Tongue (tissue), 2 donors: ENCODE data around the gene EID1. TPM values are rescaled to one million over a fixed set of nuclear protein-coding genes. Genes with fewer than 3 reads are reported as not detected.
"Not testable (repeated sequence)": the region's sequence is repeated elsewhere in the genome, so short reads cannot be mapped to it uniquely, and the experiment has no call there.

ENCODE experiments used
- DNase-seq: peaks from one replicate; pipeline ENCODE4 v3.0.0-alpha.2; 2015
- total RNA-seq: library from RNA; depleted of rRNA; stranded (reverse); fragments of >200 nt; gene quantifications from one replicate; pipeline ENCODE4 v1.2.3, GENCODE V29; 2014

Gene EID1
- 240 TPM for total RNA-seq

GRCh38 chr15:48877630-48878595 is at the start of gene EID1:
Gene EID1 (plus strand): TSS chr15:48878134. CDS start chr15:48878177, 43 bp downstream.
- DNase-seq, result peak; percentile 98

GRCh38 chr15:48828471-48828870 is 49.5 kb upstream of the EID1 start:
- no peak for DNase-seq

GRCh38 chr15:48828906-48829305 is 49.0 kb upstream of the EID1 start:
- peak; percentile 28 for DNase-seq

GRCh38 chr15:48832648-48833047 is 45.3 kb upstream of the EID1 start:
- DNase-seq, result no peak

GRCh38 chr15:48833526-48834239 is 44.3 kb upstream of the EID1 start:
- no peak for DNase-seq

GRCh38 chr15:48834756-48835155 is 43.2 kb upstream of the EID1 start:
- peak; percentile 24 for DNase-seq

- no peak for DNase-seq
Observed at GRCh38 chr15:48842501-48842900, 35.4 kb upstream of the EID1 start.

- DNase-seq, result no peak
Observed at GRCh38 chr15:48845123-48845522, 32.8 kb upstream of the EID1 start.

GRCh38 chr15:48850648-48851047 is 27.3 kb upstream of the EID1 start:
- no peak for DNase-seq

GRCh38 chr15:48851956-48852355 is 26.0 kb upstream of the EID1 start:
- no peak for DNase-seq

- not testable (repeated sequence) for DNase-seq
Observed at GRCh38 chr15:48854434-48854833, 23.5 kb upstream of the EID1 start.

GRCh38 chr15:48855501-48856440 is 22.2 kb upstream of the EID1 start:
- peak; percentile 42 for DNase-seq

GRCh38 chr15:48856942-48857341 is 21.0 kb upstream of the EID1 start:
- no peak for DNase-seq

- no peak for DNase-seq
Observed at GRCh38 chr15:48858401-48858800, 19.5 kb upstream of the EID1 start.

GRCh38 chr15:48859426-48859825 is 18.5 kb upstream of the EID1 start:
- DNase-seq, result no peak

GRCh38 chr15:48861813-48862431 is 16.0 kb upstream of the EID1 start:
- DNase-seq, result peak; percentile 85

- DNase-seq, result no peak
Observed at GRCh38 chr15:48862705-48863104, 15.2 kb upstream of the EID1 start.

GRCh38 chr15:48865370-48866079 is 12.4 kb upstream of the EID1 start:
- peak; percentile 13 for DNase-seq

GRCh38 chr15:48866141-48866563 is 11.8 kb upstream of the EID1 start:
- DNase-seq, result no peak

- DNase-seq, result no peak
Observed at GRCh38 chr15:48868023-48868422, 9.9 kb upstream of the EID1 start.

- DNase-seq, result no peak
Observed at GRCh38 chr15:48868536-48868935, 9.4 kb upstream of the EID1 start.
